Measurements from ENCODE around the gene IQUB. TPM values are rescaled to one million over a fixed set of nuclear protein-coding genes. Genes with fewer than 3 reads are reported as not detected.
"Not testable (repeated sequence)": the region's sequence is repeated elsewhere in the genome, so short reads cannot be mapped to it uniquely, and the experiment has no call there.

The IQUB gene
- total RNA-seq, 2 experiments from 2014 or later, result 0.05 TPM; not detected in 1

- intact Hi-C loops (cut with DNase I, micrococcal nuclease), result loop anchor here (5.0 to 10.0 kb wide), 3 partner anchors 282 to 1395 kb away; partner anchors contain the start of gene POT1 (in 1 of the 2)
- ChIA-PET CTCF (interaction anchor here (1.1 to 1.5 kb wide), 2 partner anchors 16 to 46 kb away, joined by 3 to 4 read pairs; no protein-coding TSS in a partner anchor), POLR2A (interaction anchor here (0.6 kb wide), 1 partner anchor 1386 kb away, joined by 4 read pairs; no protein-coding TSS in a partner anchor)
- Mint-ChIP-seq H3K27ac (no peak overlapping the region), H3K4me3 (no peak overlapping the region), H3K9me3 (ENCODE audit: low read depth) (no peaks in the 10 kb centered on the region), H3K27me3 (no peaks in the 10 kb centered on the region), H3K4me1 (peaks cover 14% of the 10 kb centered on the region), H3K36me3 (ENCODE audit: low read depth) (peaks cover 4% of the 10 kb centered on the region)
- DNase-seq, result no peak
- ATAC-seq, result no peak
These were observed 5.5 kb upstream of the IQUB start for GRCh38 chr7:123539871-123540270.

- Mint-ChIP-seq H3K4me1 (peaks cover 17% of the 10 kb centered on the region), H3K27me3 (peaks cover 2% of the 10 kb centered on the region), H3K4me3 (no peak overlapping the region), H3K9me3 (ENCODE audit: low read depth) (no peaks in the 10 kb centered on the region), H3K36me3 (ENCODE audit: low read depth) (peaks cover 4% of the 10 kb centered on the region), H3K27ac (no peak overlapping the region)
- ChIA-PET POLR2A (interaction anchor here (0.6 kb wide), 1 partner anchor 221 kb away, joined by 4 read pairs; no protein-coding TSS in a partner anchor), CTCF (interaction anchor here (1.0 to 1.9 kb wide), 3 partner anchors 17 to 45 kb away, joined by 3 to 6 read pairs (median 3); no protein-coding TSS in a partner anchor)
- DNase-seq (no peak), ATAC-seq (no peak)
- intact Hi-C loops (cut with DNase I, micrococcal nuclease), result loop anchor here (5.0 to 10.0 kb wide), 3 partner anchors 283 to 1396 kb away; partner anchors contain the start of gene POT1 (in 1 of the 2)
These were observed 4.5 kb upstream of the IQUB start for GRCh38 chr7:123538897-123539296.

- CTCF ChIA-PET, result interaction anchor here (0.7 to 1.9 kb wide), 3 partner anchors 11 to 44 kb away, joined by 3 to 6 read pairs (median 5); no protein-coding TSS in a partner anchor
- Mint-ChIP-seq H3K9me3 (ENCODE audit: low read depth) (no peaks in the 10 kb centered on the region), H3K27me3 (peaks cover 7% of the 10 kb centered on the region), H3K4me3 (no peak overlapping the region), H3K27ac (no peak overlapping the region), H3K4me1 (peaks cover 22% of the 10 kb centered on the region), H3K36me3 (ENCODE audit: low read depth) (peaks cover 4% of the 10 kb centered on the region)
- ATAC-seq, result no peak
- intact Hi-C loops (cut with DNase I, micrococcal nuclease), result loop anchor here (5.0 to 10.0 kb wide), 3 partner anchors 284 to 1397 kb away; partner anchors contain the start of gene POT1 (in 1 of the 2)
- POLR2A ChIA-PET, result interaction anchor here (0.6 kb wide), 1 partner anchor 221 kb away, joined by 4 read pairs; no protein-coding TSS in a partner anchor
- DNase-seq, result no peak
These were observed 3.9 kb upstream of the IQUB start for GRCh38 chr7:123538189-123538714.

GRCh38 chr7:123537026-123537642 lies 2.7 kb upstream of the IQUB start:
- peaks cover 13% of the 10 kb centered on the region for H3K27me3 Mint-ChIP-seq
- H3K36me3 Mint-ChIP-seq (ENCODE audit: low read depth), result peaks cover 4% of the 10 kb centered on the region
- intact Hi-C loops (cut with DNase I, micrococcal nuclease), result loop anchor here (1.0 to 10.0 kb wide), 4 partner anchors 43 to 1398 kb away; partner anchors contain the start of gene POT1 (in 1 of the 2)
- peaks cover 27% of the 10 kb centered on the region for H3K4me1 Mint-ChIP-seq
- DNase-seq (no peak), ATAC-seq (no peak)
- no peaks in the 10 kb centered on the region for H3K9me3 Mint-ChIP-seq (ENCODE audit: low read depth)
- H3K27ac Mint-ChIP-seq, result no peak overlapping the region
- ChIA-PET CTCF (interaction anchor here (0.9 to 1.9 kb wide), 2 partner anchors 12 to 43 kb away, joined by 3 to 6 read pairs; no protein-coding TSS in a partner anchor), POLR2A (no interaction called here)
- no peak overlapping the region for H3K4me3 Mint-ChIP-seq

GRCh38 chr7:123535517-123535916 lies 1.1 kb upstream of the IQUB start:
- H3K4me1 Mint-ChIP-seq, result peaks cover 27% of the 10 kb centered on the region
- no peak overlapping the region for H3K27ac Mint-ChIP-seq
- H3K27me3 Mint-ChIP-seq, result peaks cover 16% of the 10 kb centered on the region
- intact Hi-C loops (cut with DNase I, micrococcal nuclease), result loop anchor here (5.0 to 10.0 kb wide), 3 partner anchors 287 to 1399 kb away; partner anchors contain the start of gene POT1 (in 1 of the 2)
- H3K36me3 Mint-ChIP-seq (ENCODE audit: low read depth), result no peaks in the 10 kb centered on the region
- ChIA-PET CTCF (interaction anchor here (1.2 to 2.7 kb wide), 2 partner anchors 23 to 41 kb away, joined by 4 to 11 read pairs; no protein-coding TSS in a partner anchor), POLR2A (no interaction called here)
- H3K9me3 Mint-ChIP-seq (ENCODE audit: low read depth), result no peaks in the 10 kb centered on the region
- no peak overlapping the region for H3K4me3 Mint-ChIP-seq
- ATAC-seq, result no peak
- DNase-seq, result no peak

GRCh38 chr7:123533929-123534382 lies 439 bp downstream of the IQUB start:
- H3K27ac Mint-ChIP-seq, result no peak overlapping the region
- POLR2A ChIA-PET, result no interaction called here
- intact Hi-C loops (cut with DNase I, micrococcal nuclease), result loop anchor here (1.0 to 10.0 kb wide), 4 partner anchors 23 to 1401 kb away; partner anchors contain the start of genes NDUFA5 (in 2 of the 2), POT1 (in 1 of the 2) and WASL (in 1 of the 2)

GRCh38 chr7:123533553-123533917 lies 860 bp downstream of the IQUB start:
- POLR2A ChIA-PET, result no interaction called here

More at GRCh38 chr7:123533929-123534382, 439 bp downstream of the IQUB start:
- H3K4me1 Mint-ChIP-seq, result peaks cover 26% of the 10 kb centered on the region
- peak overlapping the region; percentile 87 for H3K4me3 Mint-ChIP-seq
- ATAC-seq (no peak), DNase-seq (peak; percentile 28)
- H3K9me3 Mint-ChIP-seq (ENCODE audit: low read depth), result no peaks in the 10 kb centered on the region
- CTCF ChIA-PET, result interaction anchor here (1.3 to 2.7 kb wide), 2 partner anchors 39 to 215 kb away, joined by 3 to 11 read pairs; partner anchors contain the start of gene WASL
- H3K27me3 Mint-ChIP-seq, result peaks cover 16% of the 10 kb centered on the region
- no peaks in the 10 kb centered on the region for H3K36me3 Mint-ChIP-seq (ENCODE audit: low read depth)

GRCh38 chr7:123532788-123533552 lies 1.4 kb downstream of the IQUB start:
- ATAC-seq; H3K36me3 Mint-ChIP-seq (ENCODE audit: low read depth); H3K27ac Mint-ChIP-seq; POLR2A ChIA-PET; H3K9me3 Mint-ChIP-seq (ENCODE audit: low read depth); CTCF ChIA-PET: not testable (repeated sequence)
- peaks cover 20% of the 10 kb centered on the region for H3K4me1 Mint-ChIP-seq
- peaks cover 19% of the 10 kb centered on the region for H3K27me3 Mint-ChIP-seq
- peak; percentile 25 for DNase-seq
- H3K4me3 Mint-ChIP-seq, result peak overlapping the region; percentile 4
- intact Hi-C loops (cut with DNase I, micrococcal nuclease), result loop anchor here (10.0 kb wide), 2 partner anchors 1392 to 1402 kb away; partner anchors contain the start of gene POT1 (in 1 of the 2)

More at GRCh38 chr7:123533553-123533917, 860 bp downstream of the IQUB start:
- DNase-seq (no peak), ATAC-seq (no peak)
- peak overlapping the region; percentile 87 for H3K4me3 Mint-ChIP-seq
- H3K27me3 Mint-ChIP-seq, result peaks cover 17% of the 10 kb centered on the region
- H3K27ac Mint-ChIP-seq, result no peak overlapping the region
- intact Hi-C loops (cut with DNase I, micrococcal nuclease), result loop anchor here (10.0 kb wide), 2 partner anchors 1391 to 1401 kb away; partner anchors contain the start of gene POT1 (in 1 of the 2)
- CTCF ChIA-PET, result interaction anchor here (1.3 to 2.7 kb wide), 2 partner anchors 39 to 215 kb away, joined by 3 to 11 read pairs; partner anchors contain the start of gene WASL
- H3K4me1 Mint-ChIP-seq, result peaks cover 26% of the 10 kb centered on the region
- H3K36me3 Mint-ChIP-seq (ENCODE audit: low read depth), result no peaks in the 10 kb centered on the region
- H3K9me3 Mint-ChIP-seq (ENCODE audit: low read depth), result no peaks in the 10 kb centered on the region

GRCh38 chr7:123532343-123532742 lies 2.1 kb downstream of the IQUB start:
- peaks cover 20% of the 10 kb centered on the region for H3K4me1 Mint-ChIP-seq
- intact Hi-C loops (cut with DNase I, micrococcal nuclease), result loop anchor here (10.0 kb wide), 2 partner anchors 1392 to 1402 kb away; partner anchors contain the start of gene POT1 (in 1 of the 2)
- H3K27ac Mint-ChIP-seq; H3K9me3 Mint-ChIP-seq (ENCODE audit: low read depth); ATAC-seq; DNase-seq; CTCF ChIA-PET; H3K36me3 Mint-ChIP-seq (ENCODE audit: low read depth); POLR2A ChIA-PET: not testable (repeated sequence)
- H3K27me3 Mint-ChIP-seq, result peaks cover 19% of the 10 kb centered on the region
- H3K4me3 Mint-ChIP-seq, result peak overlapping the region; percentile 28

- H3K4me3 Mint-ChIP-seq; DNase-seq; H3K27ac Mint-ChIP-seq; POLR2A ChIA-PET; H3K36me3 Mint-ChIP-seq (ENCODE audit: low read depth); ATAC-seq; H3K9me3 Mint-ChIP-seq (ENCODE audit: low read depth): not testable (repeated sequence)
- Mint-ChIP-seq H3K27me3 (peaks cover 19% of the 10 kb centered on the region), H3K4me1 (peaks cover 15% of the 10 kb centered on the region)
- intact Hi-C loops (cut with DNase I, micrococcal nuclease), result loop anchor here (10.0 kb wide), 2 partner anchors 1395 to 1405 kb away; partner anchors contain the start of gene POT1 (in 1 of the 2)
- CTCF ChIA-PET, result interaction anchor here (0.6 to 1.7 kb wide), 3 partner anchors 10 to 35 kb away, joined by 3 to 5 read pairs (median 4); no protein-coding TSS in a partner anchor
These were observed 4.3 kb downstream of the IQUB start for GRCh38 chr7:123530035-123530591.

Data from activated CD4-positive, alpha-beta T cell treated with anti-CD3 and anti-CD28 coated beads for 36 hours (primary cell).